NCI-H2196 (cell line): ENCODE results near the gene RASSF8.

Experiments
- DNase-seq: peaks from one replicate; lab custom pipeline; 2025; ENCODE audit not compliant: unreplicated experiment; lab: John Stamatoyannopoulos, UW

RASSF8 gene

DNA sequence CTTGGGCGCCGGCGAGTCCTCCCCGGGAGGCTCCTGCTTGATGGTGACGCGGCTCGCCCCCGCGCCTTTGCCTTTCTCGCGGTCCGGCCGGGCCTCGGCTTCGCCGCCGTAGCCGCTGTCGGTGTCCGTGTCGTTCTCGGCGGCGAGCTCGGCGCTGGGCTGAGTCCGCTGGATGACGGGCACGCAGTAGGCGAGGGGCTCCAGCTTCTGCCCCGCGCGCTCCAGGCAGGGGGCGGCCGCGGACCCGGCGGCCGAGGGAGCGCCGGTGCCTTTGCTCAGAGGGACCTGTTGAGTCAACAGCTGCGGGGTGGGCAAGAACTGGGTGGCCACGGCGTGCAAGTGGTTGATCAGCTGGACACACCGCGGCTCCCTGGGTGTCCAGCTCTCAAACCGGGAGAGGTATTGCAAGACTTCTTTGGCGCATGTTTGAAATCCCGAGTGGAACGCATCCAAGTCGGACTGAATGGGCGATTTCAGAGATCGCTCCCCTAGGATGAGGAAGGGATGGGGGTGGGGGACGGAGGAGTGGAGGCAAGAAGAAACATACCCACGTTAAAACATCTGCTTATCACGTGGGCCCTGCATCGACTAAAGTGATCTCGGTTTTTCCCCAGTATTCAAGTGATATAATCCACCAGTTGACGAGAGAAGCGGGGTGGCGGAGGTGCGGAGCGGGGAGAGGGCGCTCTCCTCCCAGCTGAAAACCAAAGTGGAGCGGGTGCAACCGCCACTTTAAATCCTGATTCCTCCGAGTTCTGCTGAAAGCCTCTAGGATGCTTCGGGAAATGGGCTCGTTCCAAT lies 164.4 kb downstream of the RASSF8 start:
- peak; percentile 76 for DNase-seq

DNA sequence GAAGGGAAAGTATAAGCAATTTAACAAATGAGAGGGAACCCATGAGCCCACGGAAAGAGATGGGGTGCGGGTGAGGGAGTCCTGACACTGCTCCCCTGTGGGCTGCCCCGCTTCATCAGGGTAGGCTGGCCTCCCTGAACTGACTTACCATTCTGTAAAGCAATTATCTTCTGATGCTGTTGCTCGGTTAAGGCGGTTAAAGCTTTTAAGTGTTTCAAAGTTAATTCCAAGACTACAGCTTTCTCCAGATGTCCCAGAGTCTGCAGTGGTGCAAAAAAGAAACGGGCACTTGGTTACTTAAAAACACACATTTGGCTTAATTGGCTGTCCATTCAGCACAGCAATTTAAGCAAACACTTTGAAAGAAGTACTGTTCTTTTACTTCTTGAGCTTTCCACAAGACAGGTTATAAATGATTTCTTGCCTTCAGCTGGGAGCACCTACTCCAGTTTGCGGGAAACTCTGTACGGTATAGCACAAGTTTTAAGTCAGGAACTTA lies 165.0 kb downstream of the RASSF8 start:
- DNase-seq: no peak

DNA sequence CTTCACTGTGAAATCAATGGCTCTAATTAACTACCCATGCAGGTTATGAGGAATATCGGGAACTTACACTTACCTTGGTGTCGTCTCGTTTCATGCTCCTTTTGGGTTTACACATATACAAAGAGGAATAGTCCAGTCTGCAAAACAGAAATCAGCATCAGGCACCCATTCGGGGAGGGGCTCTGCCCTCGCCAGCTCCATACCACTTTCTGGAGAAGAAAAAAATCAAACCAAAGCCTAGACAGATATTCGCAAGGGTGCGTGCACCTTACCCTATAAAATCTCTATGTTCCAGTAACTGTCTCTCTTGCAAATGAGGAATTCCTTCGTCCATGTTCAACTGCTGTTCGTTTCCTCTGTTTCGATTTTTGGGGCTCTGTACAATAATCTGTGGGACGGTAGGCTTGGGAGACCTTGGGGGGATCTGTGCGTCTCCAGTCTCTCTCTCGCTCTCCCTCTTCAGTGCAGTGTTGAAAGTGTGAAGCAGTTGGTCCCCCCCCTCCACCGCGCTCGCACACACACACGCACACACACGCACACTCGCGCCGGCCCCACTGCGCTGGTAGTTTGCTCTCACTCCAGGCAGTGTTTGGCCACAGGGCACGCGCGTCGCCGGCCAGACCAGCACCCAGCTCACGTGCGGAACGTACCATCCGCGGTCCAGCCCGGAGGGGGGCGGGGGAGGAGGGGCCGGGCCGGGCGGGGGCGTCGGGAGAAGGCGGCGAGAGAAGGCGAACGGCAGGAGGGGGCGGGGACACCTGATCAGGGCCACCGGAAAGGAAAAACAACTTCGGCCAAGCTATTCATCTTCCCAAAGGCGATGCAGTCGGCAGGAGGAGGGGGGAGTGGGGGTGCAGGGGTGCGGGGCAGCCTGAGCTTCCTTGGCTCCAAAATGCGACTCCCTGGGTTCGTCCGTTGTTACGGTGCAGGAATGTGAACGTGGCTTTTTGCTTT lies 166.2 kb downstream of the RASSF8 start, which contains the start of gene BHLHE41:
Gene BHLHE41, minus strand, starts transcription at position 592 of the 954 bp plus-strand sequence. Its CDS starts 258 bp downstream, at position 334.
- peak; percentile 60 for DNase-seq

DNA sequence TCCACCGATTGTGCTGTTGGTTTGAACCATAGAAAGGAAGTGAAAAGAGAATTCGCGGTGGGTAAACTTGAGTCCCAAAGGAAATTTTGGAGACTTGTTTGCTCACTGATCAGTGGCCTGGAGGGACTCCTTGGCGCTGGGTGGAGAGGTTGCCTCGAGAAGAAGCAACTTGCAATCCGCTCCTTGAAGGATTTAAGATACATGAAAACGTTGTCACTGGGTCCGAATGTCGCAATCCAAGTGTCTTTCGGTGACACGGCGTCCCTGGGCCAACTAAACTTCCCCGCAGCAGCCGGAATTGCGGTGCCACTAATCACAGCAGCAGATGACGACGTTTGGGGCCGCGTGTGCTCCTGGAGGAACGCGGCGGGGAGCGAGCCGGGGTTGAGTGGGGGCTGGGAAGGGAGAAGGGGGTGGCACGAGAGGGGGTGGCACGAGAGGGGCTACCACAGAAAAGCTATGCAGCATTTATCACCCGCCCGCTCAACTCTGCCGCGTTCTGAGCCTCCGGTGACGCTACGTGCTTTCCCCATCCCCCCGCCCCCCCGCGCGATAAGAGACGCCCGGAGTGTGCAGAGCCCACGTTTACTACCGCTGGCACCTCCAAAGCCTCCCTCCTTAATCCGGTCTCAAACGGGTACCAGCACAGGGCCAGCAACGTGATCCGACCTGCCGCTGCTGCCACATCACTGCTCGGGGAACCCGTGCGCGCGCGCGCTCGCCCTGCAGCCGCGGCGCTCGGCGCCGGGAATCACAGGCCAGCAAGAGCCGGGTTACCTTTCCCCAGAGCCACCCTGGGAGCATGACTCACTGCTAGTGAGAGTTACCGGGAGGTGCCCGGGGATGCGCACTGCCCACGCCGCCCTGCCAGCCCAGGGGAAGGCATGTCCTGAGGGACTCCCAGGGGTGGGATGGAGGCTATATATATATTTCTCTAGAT lies 167.2 kb downstream of the RASSF8 start:
- peak; percentile 92 for DNase-seq

DNA sequence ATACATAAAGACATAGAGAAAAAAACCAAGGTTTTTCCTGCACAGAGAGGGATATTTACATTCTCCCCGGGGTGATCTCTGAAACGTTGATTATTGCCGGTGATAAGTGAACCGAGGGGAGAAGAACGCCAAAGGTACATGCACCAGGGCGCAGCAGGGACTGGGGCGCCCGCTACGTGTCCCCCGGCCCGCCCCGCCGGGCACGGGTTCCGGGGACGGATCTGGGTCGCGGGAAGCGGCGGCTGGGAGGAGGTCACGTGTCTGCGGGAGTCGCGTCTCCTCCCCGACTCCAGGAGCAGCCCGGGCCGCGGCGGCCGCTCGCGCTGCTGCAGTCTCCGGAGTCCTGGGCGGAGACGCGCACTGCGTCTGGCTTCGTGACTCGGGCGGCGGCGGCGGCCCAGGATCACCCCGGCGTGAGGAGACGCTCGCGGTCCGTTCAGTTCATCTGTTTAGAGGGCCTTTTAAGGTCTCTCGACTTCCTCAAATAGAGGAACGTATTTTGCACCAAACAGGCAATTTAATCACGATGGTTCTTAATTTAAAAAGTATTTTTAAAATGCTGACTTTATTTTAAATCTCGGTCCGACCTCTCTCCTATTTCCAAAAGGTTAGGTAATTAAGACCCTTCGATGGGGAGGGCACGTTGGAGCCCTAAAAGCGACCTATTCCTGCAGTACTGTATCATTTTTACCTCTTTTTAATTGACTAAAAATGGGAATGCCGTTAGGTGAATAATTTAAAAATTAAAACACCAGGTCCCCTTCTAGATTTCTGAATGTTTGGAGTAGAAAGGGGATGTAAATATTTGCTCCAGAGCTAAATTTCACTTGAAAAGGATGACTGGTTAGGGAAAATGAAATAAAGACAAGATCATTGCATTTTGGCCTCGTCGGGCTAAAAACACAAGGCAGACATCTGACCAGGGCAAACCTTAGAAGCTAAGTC lies 168.1 kb downstream of the RASSF8 start:
- DNase-seq: peak; percentile 93

DNA sequence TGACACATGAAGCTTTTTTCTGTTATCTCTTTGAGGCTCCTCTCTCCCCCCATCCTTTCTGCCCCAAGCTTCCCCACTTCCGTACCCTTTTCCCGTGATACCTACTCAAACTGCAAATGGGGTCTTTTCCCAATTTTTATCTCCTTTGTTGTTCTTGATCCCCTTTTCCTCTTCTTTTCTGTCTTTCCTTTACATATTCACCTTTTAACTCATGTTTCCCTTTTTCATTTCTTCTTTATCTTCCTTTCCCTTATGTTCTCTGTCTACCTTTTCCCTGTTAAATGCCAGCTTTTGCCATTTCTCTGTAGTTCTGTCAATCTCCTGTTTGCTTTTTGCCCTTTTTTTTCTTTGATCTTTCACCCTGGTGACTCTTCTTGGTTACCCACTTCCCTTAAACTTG lies 168.9 kb downstream of the RASSF8 start:
- no peak for DNase-seq

DNA sequence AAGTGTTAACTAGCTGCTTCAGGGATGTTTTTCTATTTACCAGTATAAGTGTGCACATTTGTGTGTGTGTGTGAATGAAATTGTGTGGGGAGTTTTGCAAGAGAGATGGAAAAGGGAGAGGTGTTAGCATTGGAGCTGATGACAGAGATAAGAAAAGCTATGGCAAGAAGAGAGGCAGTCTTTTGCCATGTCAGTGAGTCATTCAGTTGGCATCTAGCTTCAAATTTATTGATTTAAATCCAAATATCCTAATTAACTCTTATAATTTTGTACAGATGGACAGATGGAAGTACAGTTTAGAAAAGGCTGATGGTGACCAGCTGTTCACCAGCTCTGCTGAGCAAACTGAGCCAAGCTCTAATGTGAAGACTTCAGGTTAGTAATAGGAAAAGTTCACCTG lies 169.7 kb downstream of the RASSF8 start:
- no peak for DNase-seq
